Smooth muscle cell of the brain vasculature (primary cell): ENCODE data around the gene RAET1G.
"Not testable (repeated sequence)": the region's sequence is repeated elsewhere in the genome, so short reads cannot be mapped to it uniquely, and the experiment has no call there.

ENCODE experiments used
- DNase-seq: peaks from one replicate; pipeline ENCODE4 v3.0.0-alpha.2; 2012; ENCODE audit warnings: low read depth, low spot score

RAET1G gene

GRCh38 chr6:149897015-149897697, 25.8 kb downstream of the RAET1G start:
- peak; percentile 15 for DNase-seq

GRCh38 chr6:149896491-149896890, 26.4 kb downstream of the RAET1G start:
- peak; percentile 17 for DNase-seq

- peak; percentile 37 for DNase-seq
Observed at GRCh38 chr6:149895833-149896271, 27.1 kb downstream of the RAET1G start.

- DNase-seq: peak; percentile 36
Observed at GRCh38 chr6:149895048-149895590, 27.8 kb downstream of the RAET1G start.

GRCh38 chr6:149891864-149892263, 31.1 kb downstream of the RAET1G start:
- not testable (repeated sequence) for DNase-seq

GRCh38 chr6:149891259-149891658, 31.7 kb downstream of the RAET1G start:
- no peak for DNase-seq

GRCh38 chr6:149890629-149891045, 32.3 kb downstream of the RAET1G start:
- no peak for DNase-seq

GRCh38 chr6:149889326-149889725, 33.6 kb downstream of the RAET1G start:
- no peak for DNase-seq

GRCh38 chr6:149888659-149889058, 34.3 kb downstream of the RAET1G start:
- no peak for DNase-seq

GRCh38 chr6:149888093-149888492, 34.8 kb downstream of the RAET1G start:
- DNase-seq: no peak

GRCh38 chr6:149887343-149887742, 35.6 kb downstream of the RAET1G start:
- DNase-seq: no peak

GRCh38 chr6:149885888-149886287, 37.0 kb downstream of the RAET1G start:
- DNase-seq: no peak

GRCh38 chr6:149884617-149885016, 38.3 kb downstream of the RAET1G start:
- no peak for DNase-seq

- no peak for DNase-seq
Observed at GRCh38 chr6:149884215-149884614, 38.7 kb downstream of the RAET1G start.

GRCh38 chr6:149881860-149882259, 41.1 kb downstream of the RAET1G start:
- DNase-seq: no peak

- DNase-seq: no peak
Observed at GRCh38 chr6:149881066-149881766, 41.7 kb downstream of the RAET1G start.

- no peak for DNase-seq
Observed at GRCh38 chr6:149877659-149878058, 45.3 kb downstream of the RAET1G start.

GRCh38 chr6:149876241-149876933, 46.5 kb downstream of the RAET1G start:
- no peak for DNase-seq

- DNase-seq: no peak
Observed at GRCh38 chr6:149872233-149872632, 50.7 kb downstream of the RAET1G start.

GRCh38 chr6:149871182-149871581, 51.7 kb downstream of the RAET1G start:
- DNase-seq: no peak

- no peak for DNase-seq
Observed at GRCh38 chr6:149869275-149869892, 53.5 kb downstream of the RAET1G start.
